Keratinocyte (primary cell): ENCODE results near the gene ELOVL7. TPM values are rescaled to one million over a fixed set of nuclear protein-coding genes. Genes with fewer than 3 reads are reported as not detected.

ENCODE experiments used
- DNase-seq: peaks from one replicate; pipeline ENCODE4 v3.0.0-alpha.2; 2011; ENCODE audit warnings: low read depth, missing footprints, low spot score
- FAIRE-seq: peaks from 2 replicates; lab custom pipeline; 2011; peaks lifted over from hg19 to GRCh38; lab: Jason Lieb, UNC
- H2AFZ ChIP-seq: 2 replicates; pipeline ENCODE4 v1.6.0; 2012; ENCODE audit warnings: low read length, control low read depth, inconsistent platforms; ENCODE audit not compliant: control insufficient read depth
- H3K27ac ChIP-seq: 2 replicates; pipeline ENCODE4 v1.5.1; 2011; ENCODE audit warnings: low read length; ENCODE audit not compliant: control insufficient read depth, insufficient read depth
- H3K27me3 ChIP-seq: 3 replicates; pipeline ENCODE4 v1.6.0; 2011; ENCODE audit warnings: low read length; ENCODE audit not compliant: control insufficient read depth, insufficient read depth; ENCODE audit errors: extremely low read depth
- H3K36me3 ChIP-seq, 2 experiments: 2 replicates in 1 of 2; 3 replicates in 1 of 2; pipeline ENCODE4 v1.5.1; 2011; ENCODE audit warnings: low read length in 2 of 2, mild to moderate bottlenecking in 1 of 2; ENCODE audit not compliant: control insufficient read depth in 2 of 2, insufficient read depth in 2 of 2; ENCODE audit errors: extremely low read depth in 1 of 2
- H3K4me1 ChIP-seq: 3 replicates; pipeline ENCODE4 v1.5.1; 2011; ENCODE audit warnings: low read length; ENCODE audit not compliant: control insufficient read depth, insufficient read depth; ENCODE audit errors: extremely low read depth
- H3K4me2 ChIP-seq: 3 replicates; pipeline ENCODE4 v1.6.0; 2011; ENCODE audit warnings: low read depth, low read length; ENCODE audit not compliant: control insufficient read depth, insufficient read depth; ENCODE audit errors: extremely low read depth
- H3K4me3 ChIP-seq, 3 experiments: fragments of 200-600 bp in 1 of 3; sonication (generic) in 1 of 3; 2 replicates in 2 of 3; 3 replicates in 1 of 3; pipeline ENCODE4 v1.5.1; 2011 to 2016; ENCODE audit warnings: low read length in 3 of 3, mild to moderate bottlenecking in 3 of 3, control low read depth in 2 of 3, inconsistent platforms in 1 of 3, low read depth in 1 of 3, mixed read lengths in 1 of 3, mixed run types in 1 of 3, moderate library complexity in 1 of 3; ENCODE audit not compliant: control insufficient read depth in 2 of 3, insufficient read depth in 2 of 3; ENCODE audit errors: extremely low read depth in 1 of 3
- H3K79me2 ChIP-seq: 2 replicates; pipeline ENCODE4 v1.6.0; 2012; ENCODE audit warnings: low read length; ENCODE audit not compliant: control insufficient read depth, insufficient read depth
- H3K9ac ChIP-seq: 3 replicates; pipeline ENCODE4 v1.6.0; 2011; ENCODE audit warnings: low read length; ENCODE audit not compliant: control insufficient read depth, insufficient read depth; ENCODE audit errors: extremely low read depth
- H3K9me1 ChIP-seq: 3 replicates; pipeline ENCODE4 v1.6.0; 2011; ENCODE audit warnings: low read length; ENCODE audit not compliant: control insufficient read depth, insufficient read depth; ENCODE audit errors: extremely low read depth
- H3K9me3 ChIP-seq: 2 replicates; pipeline ENCODE4 v1.5.1; 2012; ENCODE audit warnings: low read depth, low read length; ENCODE audit not compliant: control insufficient read depth
- H4K20me1 ChIP-seq: 3 replicates; pipeline ENCODE4 v1.6.0; 2011; ENCODE audit warnings: low read length; ENCODE audit not compliant: control insufficient read depth, insufficient read depth; ENCODE audit errors: extremely low read depth
- EZH2 ChIP-seq: IDR thresholded peaks from one replicate; pipeline ENCODE4 v1.6.1; 2012; ENCODE audit warnings: inconsistent platforms, mild to moderate bottlenecking, low read length, moderate library complexity
- dilution Hi-C: fragments of 300-500 bp; cut with MboI; formaldehyde crosslinking; loops from one replicate; pipeline ENCODE4 v1.7.0; 2020; ENCODE audit warnings: low sequenced_read_pairs; ENCODE audit not compliant: extremely low pct_ligation_motif_present
- polyA plus RNA-seq, 5 experiments: library from polyadenylated mRNA; depleted of rRNA in 3 of 5; stranded (reverse) in 3 of 5; stranded (forward) in 1 of 5; unstranded in 1 of 5; fragments of >200 nt; gene quantifications; 1 replicate in 1 of 5; 2 replicates in 3 of 5; 3 replicates in 1 of 5; pipeline versions ENCODE4 v1.2.1 to v1.2.3, GENCODE V29; 2011 to 2012; ENCODE audit warnings: missing spikeins in 2 of 5, low read depth in 1 of 5, low replicate concordance in 1 of 5
- TF ChIP-seq, protein P1 (sequence below), 3 experiments: IDR thresholded peaks in 1 of 3; conservative IDR thresholded peaks in 1 of 3; optimal IDR thresholded peaks in 1 of 3; 2 replicates in 2 of 3; 3 replicates in 1 of 3; pipeline versions ENCODE3 to v1.5.1; 2011; ENCODE audit warnings: low read length in 3 of 3, mild to moderate bottlenecking in 3 of 3, moderate library complexity in 2 of 3, control low read depth in 1 of 3, inconsistent platforms in 1 of 3; ENCODE audit not compliant: insufficient read depth in 2 of 3; ENCODE audit errors: extremely low read depth in 1 of 3

The ELOVL7 gene
- polyA plus RNA-seq, 1 donor (not counting 4 experiments of a cell fraction or from before 2014, with no cell fraction given) = 12.0 TPM

DNA sequence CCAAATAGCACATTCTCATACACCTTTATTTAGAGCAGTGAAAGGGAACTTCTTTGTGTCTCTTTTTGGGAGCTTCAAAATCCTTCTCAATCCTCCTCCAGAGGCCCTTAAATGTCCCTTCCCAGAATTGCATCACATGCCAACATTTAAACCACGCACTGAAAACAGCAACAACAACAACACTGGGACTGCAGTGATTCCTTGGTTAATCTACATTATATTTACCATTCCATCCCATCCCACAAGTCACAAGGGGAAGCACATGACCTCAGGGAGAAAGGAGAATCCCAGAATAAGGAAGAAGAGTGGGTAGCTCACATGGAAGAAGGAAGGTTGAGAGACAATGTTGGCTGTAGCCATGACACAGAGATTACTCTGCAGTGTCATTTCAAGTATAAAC lies 41.1 kb downstream of the ELOVL7 start:
- TF ChIP-seq, protein P1, sequence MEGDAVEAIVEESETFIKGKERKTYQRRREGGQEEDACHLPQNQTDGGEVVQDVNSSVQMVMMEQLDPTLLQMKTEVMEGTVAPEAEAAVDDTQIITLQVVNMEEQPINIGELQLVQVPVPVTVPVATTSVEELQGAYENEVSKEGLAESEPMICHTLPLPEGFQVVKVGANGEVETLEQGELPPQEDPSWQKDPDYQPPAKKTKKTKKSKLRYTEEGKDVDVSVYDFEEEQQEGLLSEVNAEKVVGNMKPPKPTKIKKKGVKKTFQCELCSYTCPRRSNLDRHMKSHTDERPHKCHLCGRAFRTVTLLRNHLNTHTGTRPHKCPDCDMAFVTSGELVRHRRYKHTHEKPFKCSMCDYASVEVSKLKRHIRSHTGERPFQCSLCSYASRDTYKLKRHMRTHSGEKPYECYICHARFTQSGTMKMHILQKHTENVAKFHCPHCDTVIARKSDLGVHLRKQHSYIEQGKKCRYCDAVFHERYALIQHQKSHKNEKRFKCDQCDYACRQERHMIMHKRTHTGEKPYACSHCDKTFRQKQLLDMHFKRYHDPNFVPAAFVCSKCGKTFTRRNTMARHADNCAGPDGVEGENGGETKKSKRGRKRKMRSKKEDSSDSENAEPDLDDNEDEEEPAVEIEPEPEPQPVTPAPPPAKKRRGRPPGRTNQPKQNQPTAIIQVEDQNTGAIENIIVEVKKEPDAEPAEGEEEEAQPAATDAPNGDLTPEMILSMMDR (optimal IDR thresholded peaks at IDR 0.05 in 1 of 3, IDR thresholded peaks at IDR 0.05 in 1 of 3, conservative IDR thresholded peaks at IDR 0.05 in 1 of 3; ENCODE audit: extremely low read depth in 1 of 3, insufficient read depth in 2 of 3, low read length in 3 of 3) = no peak
- no peak for TF ChIP-seq EZH2
- H3K27me3 ChIP-seq = no peaks in the 10 kb centered on the region
- no peaks in the 10 kb centered on the region for H4K20me1 ChIP-seq
- H3K4me3 ChIP-seq = no peak overlapping the region
- no peak overlapping the region for H3K9ac ChIP-seq
- dilution Hi-C loops = no loop called here
- H3K27ac ChIP-seq = no peak overlapping the region
- FAIRE-seq = no peak
- no peak overlapping the region for H3K4me2 ChIP-seq
- H2AFZ ChIP-seq = no peak overlapping the region
- H3K4me1 ChIP-seq = peaks cover 3% of the 10 kb centered on the region
- no peaks in the 10 kb centered on the region for H3K9me1 ChIP-seq
- H3K36me3 ChIP-seq = no peaks in the 10 kb centered on the region
- no peaks in the 10 kb centered on the region for H3K79me2 ChIP-seq
- H3K9me3 ChIP-seq = no peaks in the 10 kb centered on the region
- no peak for DNase-seq

DNA sequence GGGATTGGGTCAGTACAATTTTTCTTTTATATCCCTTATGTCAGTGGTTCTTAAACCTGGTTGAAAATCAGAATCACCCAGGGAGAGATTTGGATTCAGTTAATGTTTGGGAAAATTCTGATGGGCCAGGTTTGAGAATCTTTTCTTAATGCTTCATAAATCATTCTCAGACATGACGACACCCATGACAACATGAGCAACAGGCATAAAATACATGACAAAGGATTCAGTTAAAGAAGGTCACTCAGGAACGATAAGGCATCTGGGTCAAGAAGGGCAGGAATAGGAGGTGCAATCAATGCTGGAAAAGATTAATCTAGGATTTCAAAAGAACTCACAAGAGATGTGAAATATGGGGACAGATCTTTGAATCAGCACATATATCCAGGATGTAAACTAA lies 41.8 kb downstream of the ELOVL7 start:
- DNase-seq (no peak), FAIRE-seq (no peak)
- dilution Hi-C loops = no loop called here
- Histone ChIP-seq H3K9me3 (no peaks in the 10 kb centered on the region), H3K27me3 (no peaks in the 10 kb centered on the region), H4K20me1 (no peaks in the 10 kb centered on the region), H3K9ac (no peak overlapping the region), H3K4me2 (no peak overlapping the region), H3K4me1 (peaks cover 3% of the 10 kb centered on the region), H2AFZ (no peak overlapping the region), H3K79me2 (no peaks in the 10 kb centered on the region), H3K4me3 (no peak overlapping the region), H3K36me3 (peaks cover 0 to 2% of the 10 kb centered on the region in 2 experiments), H3K27ac (no peak overlapping the region), H3K9me1 (no peaks in the 10 kb centered on the region)
- no peak for TF ChIP-seq EZH2
- TF ChIP-seq, protein P1 (optimal IDR thresholded peaks at IDR 0.05 in 1 of 3, IDR thresholded peaks at IDR 0.05 in 1 of 3, conservative IDR thresholded peaks at IDR 0.05 in 1 of 3; ENCODE audit: extremely low read depth in 1 of 3, insufficient read depth in 2 of 3, low read length in 3 of 3) = no peak
